ENCODE results near the gene TTC23.

- TF ChIP-seq CTCF (conservative IDR thresholded peaks at IDR 0.05; ENCODE audit: low read depth, low read length) (no peak), EZH2 (IDR thresholded peaks at IDR 0.05; ENCODE audit: borderline replicate concordance, low read depth, low read length, poor library complexity, severe bottlenecking) (no peak)
These were observed 134.7 kb downstream of the TTC23 start for GRCh38 chr15:99114511-99115299.
